GM21576 (cell line): ENCODE data around the gene SUSD5.

Experiments used
- ATAC-seq: cut with Tn5 transposase; IDR thresholded peaks from one replicate; pipeline ENCODE4 v1.9.1; 2021; ENCODE audit warnings: mild to moderate bottlenecking, moderate library complexity; ENCODE audit not compliant: unreplicated experiment

SUSD5 gene

DNA sequence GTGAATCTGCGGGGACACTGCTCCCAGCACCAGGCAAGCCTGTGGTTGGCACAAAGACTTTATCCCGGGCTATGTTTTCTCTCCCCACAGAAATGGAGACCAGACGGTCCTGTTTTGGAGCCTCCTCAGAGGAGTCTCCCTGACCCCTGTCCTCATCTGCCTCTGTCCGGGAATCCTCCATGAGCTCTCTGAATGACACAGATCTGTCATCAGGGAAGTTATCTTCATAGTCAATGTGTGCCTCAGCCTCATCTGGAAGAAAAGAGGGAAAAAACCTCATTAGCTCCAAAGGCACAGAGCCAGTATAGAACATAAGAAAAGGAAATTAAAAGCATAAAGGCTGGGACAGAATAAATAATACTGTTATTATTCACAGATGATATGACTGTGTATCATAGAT lies 64.8 kb downstream of the SUSD5 start:
- ATAC-seq: no peak

DNA sequence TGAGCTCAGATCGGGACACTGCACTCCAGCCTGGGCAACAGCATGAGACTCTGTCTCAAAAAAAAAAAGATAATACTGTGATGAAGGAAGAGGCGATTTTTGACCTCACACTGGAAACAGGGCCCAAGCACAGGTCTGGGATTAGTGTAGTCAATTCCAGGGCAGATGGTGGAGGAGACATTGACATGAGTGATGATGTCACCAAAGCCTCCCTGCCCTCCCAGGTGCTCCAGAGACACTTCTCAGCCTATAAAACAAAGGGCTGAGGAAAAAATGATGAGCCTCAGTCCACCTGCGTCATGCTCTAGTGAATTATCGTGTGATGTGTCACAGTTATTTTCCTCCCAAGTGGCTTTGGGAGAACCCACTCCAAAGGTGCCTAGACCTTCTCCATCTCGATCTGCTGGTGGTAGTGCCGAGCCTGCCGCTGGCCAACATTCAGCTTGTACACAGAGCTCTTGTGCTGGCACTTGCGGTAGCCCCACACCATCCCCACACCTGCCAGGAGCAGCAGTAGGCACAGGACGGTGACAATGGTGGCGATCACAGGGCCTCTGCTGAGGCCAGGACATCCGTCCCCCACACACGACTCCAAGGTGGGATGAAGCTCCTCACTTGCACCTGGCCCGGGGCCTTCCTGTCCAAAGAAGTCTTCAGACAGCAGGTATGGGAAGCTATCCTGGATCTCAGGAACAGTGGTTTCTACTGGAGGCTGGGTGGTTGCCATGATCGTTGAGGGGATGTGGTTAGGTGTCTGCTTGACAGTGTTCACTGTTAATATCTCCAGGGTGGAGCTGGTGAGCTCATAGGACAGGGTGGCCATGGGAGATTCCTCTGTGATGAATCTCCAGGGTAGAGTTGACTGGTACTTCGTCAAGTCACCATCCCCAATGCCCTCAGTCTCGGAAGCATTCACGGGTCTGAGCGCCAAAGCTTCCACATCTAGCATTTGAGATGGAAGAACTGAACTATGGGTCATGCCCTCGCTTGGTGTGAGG lies 65.9 kb downstream of the SUSD5 start:
- ATAC-seq: no peak

DNA sequence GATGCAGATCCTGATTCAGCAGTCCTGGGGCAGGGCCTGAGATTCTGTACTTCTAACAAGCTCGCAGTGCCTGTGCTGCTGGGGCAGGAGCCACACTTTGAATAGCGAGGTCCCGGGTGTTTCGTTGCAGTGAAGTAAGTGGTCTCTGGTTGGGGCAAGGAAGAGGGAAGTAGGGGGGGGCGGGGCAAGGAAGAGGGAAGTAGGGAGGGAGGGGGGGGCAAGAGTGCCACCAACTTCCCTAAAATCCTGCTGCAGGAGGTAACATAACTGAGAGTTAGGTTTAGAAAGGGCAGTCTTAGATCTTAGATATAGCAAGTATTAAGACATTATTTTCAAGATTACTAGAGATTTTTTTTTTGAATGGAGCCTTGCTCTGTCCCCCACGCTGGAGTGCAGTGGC lies 69.3 kb downstream of the SUSD5 start:
- ATAC-seq: no peak

DNA sequence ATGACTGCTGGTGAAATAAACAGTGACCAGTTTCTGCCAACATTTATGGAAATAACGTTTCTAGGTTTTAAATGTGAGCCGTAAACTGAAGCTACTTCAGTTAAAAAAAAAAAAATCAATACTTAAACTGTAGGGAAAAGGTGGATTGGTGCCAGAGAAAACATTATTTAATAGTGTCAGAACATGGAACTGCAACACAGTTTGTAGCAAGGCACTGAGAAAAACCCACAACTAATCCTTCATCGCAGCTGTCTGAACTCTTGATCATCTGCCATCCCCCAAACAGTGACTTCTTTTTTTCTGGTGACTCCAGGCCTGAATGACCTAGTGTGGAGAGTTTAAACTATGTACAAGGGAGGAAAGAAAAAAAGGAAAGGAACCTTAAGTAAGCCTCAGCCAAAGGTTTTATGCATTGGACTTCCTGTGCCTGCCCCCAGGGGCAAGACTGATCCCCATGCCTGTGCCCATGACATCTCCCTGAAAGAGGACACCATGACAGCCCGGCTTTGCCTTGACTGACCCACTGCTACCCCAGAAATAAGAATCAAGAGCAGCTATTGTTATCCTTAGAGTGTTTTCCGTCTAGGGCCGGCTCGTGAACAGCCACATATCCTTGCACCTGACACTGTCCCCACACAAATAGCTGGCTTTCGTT lies 71.7 kb downstream of the SUSD5 start:
- no peak for ATAC-seq

DNA sequence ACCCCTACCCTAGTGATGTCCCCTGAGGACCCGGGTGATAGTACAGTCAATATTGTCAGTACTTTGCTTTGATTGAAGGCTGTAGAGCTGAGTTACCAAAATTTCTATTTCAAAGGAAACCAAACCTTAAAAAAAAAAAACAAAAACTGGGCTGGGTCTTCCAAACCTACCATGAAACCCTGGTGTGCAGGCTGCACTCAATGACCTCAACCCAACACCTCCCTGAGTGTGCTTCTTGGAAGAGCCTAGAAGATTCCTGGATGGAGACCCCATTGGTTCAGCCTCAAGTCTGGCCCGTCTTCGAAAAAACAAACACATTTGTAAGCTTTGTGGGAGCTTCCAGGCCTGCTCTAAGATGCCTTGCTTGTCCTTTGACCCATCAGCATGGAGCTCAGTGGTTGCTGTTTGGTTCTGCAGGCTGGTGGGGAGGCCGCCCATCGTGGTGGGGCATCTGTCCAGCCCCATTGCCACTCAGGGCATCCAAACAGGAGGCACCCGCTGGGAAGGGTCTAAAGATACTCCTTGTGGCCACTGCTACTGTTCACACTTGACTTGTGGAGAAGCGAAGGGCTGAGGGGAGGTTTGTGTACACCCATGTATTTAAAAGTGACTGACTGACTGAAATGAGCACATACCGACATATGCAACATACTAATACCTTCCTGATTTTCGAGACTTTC lies 72.6 kb downstream of the SUSD5 start:
- ATAC-seq: no peak

DNA sequence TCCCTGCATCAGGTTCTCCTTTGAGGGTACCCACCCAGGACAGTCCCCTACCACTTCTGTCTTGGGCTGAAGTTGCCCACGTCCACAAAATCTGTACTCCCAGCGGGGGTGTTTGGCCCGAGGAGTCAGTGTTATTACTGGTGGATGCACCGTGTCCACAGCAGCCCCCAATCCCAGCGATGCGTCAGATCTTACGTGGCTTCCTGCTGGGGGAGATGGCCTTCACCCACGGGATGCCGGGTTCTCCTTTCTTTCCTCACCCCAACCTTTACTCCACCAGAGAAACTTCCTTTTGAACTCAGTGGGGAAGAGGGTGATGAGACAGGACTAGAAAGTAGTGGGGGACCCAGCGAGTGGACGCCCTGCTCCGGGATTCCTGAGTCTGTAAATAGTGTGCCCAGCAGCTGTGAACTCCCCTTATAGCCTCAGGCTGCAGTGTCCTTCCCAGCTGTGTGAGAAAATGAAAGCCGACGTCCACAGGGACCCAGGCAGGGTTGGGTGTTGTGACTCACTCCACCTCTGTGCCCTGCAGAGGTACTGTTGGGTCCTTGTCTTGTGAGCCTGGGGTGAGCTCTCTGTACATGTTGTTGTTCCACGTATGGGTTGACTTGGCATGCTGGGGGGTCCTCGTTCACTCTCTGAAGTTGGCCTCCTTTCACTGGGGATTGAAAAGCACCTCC lies 73.2 kb downstream of the SUSD5 start:
- no peak for ATAC-seq

DNA sequence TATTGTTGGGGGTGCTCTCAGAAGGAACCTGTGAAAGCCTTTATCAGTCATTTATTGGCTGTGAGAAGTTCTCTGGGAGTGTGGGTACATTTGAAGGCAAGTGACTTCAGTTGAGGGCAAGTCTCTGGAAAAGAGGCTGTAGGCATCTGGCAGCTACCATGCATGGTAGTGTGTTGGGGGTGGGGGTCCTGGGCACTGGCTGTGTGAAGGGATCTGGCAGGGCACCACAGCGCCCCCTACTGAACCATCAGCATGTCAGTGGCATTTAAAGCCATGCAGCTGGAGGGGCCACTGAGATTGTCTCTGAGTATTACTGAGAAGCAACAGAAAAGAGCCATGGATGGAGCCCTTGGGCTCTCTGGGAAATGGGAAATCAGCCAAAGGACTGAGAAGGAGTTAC lies 74.2 kb downstream of the SUSD5 start:
- ATAC-seq: no peak

DNA sequence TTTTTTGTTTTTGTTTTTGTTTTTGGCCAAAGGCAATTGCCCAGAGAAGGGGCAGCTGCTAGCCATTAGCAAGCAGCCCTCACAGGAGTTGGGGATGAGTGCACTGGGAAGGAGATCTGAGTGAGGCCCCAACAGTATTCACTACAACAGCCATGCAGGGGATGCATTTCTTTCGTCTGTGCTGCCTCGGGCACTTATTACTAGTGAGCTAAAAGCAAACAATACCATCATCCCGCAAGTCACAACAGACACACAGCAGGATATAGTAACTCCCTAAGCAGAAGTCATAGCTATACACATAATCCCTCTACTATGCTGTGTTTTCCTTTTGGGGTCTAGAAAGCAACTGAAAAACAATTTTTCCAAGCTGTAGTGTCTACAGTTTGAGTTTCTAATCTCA lies 77.6 kb downstream of the SUSD5 start:
- ATAC-seq: no peak

DNA sequence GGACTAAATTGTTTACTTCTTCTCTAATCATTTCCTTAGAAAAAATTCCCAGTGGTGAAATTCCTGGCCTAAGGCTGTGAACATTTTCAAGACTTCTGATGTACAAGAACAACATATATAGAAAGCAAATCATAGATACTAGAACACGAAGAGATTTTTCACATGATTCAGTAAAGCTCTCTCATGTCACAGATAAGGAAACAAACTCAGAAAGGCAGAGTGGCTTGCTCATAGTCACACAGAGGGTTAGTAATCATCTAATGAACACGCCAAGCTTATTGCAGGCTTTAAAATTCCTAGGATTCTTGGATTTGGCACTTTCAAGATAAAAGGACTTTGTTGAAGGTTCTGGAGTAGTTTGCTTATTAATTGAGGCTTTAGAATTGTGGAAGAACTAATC lies 78.6 kb downstream of the SUSD5 start:
- no peak for ATAC-seq

DNA sequence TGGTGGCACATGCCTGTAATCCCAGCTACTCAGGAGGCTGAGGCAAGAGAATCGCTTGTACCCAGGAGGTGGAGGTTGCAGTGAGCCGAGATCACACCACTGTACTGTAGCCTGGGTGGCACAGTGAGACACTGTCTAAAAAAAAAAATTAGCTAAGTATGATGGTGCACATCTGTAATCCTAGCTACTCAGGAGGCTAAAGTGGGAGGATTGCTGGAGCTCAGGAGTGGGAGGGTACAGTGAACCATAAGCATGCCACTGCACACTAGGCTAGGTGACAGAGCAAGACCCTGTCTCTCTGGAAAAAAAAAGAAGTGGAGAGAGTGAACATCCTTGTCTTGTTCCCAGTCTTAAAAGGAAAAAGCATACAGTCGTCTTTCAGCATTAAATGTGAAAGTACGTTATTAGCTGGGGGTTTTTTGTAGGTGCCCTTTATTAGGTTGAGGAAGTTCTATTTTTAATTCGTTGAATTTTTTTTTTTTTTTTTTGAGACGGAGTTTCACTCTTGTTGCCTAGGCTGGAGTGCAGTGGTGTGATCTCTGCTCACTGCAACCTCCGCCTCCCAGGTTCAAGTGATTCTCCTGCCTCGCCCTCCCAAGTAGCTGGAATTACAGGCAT lies 79.5 kb downstream of the SUSD5 start:
- peak; percentile 68 for ATAC-seq

DNA sequence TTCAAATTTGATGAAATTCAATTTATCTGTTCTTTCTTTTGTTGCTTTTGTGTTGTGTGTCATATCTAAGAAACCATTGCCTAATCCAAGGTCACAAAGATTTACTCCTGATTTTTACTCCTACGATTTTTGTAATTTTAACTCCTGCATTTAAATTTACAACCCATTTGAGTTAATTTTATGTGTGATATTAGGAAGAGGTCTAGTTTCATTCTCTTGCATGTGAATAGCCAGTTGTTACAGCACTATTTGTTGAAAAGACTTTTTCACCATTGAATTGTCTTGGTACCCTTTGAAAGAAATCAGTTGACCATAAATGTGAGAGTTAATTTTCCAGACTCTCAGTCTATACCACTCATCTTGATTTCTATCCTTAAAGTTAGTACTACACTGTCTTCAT lies 80.9 kb downstream of the SUSD5 start:
- ATAC-seq: no peak

DNA sequence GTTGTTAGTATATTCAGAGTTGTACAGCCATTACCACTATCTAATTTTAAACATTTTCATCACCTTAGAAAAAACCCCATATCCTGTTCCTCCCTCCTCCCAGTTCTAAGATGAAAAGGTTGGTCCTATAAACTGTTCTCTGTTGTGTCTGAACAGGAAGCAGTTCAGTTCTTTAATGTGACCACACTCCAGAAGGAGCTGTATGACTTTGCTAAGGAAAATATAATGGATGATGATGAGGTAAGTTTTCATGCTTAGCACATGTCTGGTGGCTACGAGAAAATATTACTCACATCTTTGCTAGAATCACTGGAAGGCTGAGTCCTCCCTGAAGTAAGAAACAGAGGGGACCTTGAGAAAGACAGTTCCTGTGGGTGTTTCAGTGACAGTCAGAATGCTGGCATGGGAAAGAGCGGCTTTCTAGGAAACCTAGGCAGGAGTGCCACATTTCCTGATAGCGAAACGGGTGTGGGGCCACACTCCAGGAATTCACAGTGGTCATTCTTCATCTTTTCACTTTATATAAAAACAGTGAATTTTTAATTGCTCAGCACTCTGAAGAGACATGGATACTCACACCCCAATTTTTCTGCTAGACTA lies 84.5 kb downstream of the SUSD5 start:
- no peak for ATAC-seq

DNA sequence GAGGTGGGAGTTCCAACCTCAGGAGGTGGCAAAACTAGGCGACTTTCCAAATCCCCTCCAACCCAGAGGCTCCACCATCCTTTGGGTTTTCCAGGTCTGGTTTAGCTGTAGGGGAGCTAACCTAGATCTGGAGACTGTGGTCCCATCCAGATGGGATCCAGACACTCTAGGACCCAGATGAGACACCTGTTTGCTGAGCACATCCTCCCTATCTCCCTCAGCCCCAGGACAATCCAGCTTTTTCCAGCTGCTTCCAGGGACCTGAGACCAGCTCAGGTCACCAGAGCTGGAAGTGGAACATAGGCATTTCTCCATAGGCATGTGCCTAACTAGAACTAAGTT lies 86.6 kb downstream of the SUSD5 start:
- peak; percentile 22 for ATAC-seq

DNA sequence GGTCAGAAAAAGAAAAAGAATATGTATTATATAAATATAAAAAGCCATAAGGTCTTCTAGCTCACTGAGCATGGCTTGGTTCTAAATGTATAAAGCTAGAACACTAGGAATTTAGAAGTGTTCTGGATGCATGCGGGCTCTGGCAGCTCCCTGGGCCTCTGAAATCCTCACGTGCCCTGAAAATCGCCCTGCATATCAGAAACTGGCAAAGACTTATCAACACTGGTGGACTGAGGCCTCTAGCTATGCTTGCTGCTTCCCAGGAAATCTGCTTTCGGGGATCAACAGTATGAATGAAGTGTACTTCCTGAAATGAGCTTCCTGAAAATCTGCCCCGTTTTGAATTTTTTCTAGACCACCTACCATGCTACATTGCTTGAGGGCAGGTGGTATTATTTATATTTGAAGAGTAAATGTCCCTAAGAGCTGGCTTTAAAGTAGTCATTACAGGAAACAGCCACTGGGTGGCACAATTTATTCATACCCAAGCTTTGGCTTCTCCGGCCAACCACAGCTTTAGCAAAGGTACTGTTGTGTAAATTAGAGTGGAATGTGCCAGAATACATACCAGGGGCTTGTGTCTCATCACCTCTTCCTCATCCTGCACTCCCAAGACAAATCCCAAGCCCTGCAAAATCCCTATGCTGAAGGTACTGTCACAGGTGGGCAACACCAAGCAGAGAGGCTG lies 87.1 kb downstream of the SUSD5 start:
- peak; percentile 73 for ATAC-seq

DNA sequence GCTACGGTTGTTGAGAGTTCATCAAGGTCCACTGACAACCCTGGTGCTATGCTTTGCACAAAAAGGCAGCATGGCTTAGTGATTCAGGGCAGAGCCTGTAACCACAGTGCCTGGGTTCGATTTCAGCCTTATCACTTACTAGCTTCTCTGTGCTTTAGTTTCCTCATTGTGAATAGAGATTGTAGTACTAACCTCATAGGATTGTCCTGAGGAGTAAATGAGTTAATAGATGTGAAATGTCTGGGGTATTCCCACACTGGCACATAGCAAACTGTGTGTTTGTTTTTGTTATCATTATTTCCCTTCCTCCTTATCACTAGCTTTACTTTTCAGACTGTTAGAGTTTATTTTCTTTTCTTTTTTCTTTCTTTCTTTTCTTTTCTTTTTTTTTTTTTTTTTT lies 88.5 kb downstream of the SUSD5 start:
- no peak for ATAC-seq

DNA sequence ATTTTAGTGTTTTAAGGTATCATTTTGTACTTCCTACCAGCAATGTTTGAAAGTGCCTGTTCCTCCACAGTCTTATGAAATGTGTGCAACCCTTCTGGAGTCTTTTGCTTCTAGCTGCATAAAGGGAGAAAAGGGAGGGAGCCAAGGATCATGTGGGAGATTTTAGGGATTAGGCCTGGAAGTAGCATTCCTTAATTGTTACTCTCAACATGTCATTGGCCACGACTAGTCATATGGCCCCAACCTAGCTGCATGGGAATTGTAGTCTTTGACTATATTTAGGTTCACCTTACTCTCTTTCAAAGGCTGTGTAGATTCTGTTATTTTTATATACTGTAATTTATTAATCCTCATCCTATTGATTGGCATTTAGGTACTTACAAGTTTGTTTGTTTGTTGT lies 89.9 kb downstream of the SUSD5 start:
- ATAC-seq: no peak

DNA sequence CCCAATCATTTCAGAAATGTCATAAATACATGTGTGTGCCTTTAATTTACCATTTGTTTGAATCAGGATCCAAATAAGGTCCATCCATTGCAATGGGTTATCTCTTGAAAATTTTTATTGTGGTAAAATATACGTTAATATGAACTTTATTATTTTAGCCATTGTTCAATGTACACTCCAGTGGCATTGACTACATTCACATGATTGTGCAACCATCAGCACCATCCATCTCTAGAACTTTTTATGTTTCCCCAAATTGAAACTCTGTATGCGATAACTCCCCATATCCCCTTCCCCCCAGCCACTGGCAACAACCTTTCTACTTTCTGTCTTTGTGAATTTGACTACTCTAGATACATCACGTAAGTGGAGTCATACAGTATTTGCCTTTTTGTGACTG lies 92.8 kb downstream of the SUSD5 start:
- ATAC-seq: no peak

DNA sequence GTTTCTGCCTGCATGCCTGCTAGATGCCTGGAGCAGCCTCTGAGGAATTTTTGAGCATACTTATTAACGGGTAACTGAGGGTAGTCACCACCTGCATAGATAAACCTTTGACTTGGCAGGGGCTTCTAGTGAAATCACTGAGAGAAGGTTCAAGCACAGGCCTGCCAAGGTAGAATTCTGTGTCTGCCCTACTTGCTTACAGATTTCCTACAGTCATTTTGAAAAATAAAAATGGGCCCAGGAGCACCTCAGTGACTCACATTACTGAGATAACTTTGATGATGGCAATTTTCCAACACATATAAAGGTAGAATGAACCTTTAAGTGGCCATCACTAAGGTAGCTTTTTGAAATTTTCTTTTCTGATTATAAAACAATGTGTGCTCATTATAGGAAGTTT lies 94.0 kb downstream of the SUSD5 start:
- no peak for ATAC-seq

DNA sequence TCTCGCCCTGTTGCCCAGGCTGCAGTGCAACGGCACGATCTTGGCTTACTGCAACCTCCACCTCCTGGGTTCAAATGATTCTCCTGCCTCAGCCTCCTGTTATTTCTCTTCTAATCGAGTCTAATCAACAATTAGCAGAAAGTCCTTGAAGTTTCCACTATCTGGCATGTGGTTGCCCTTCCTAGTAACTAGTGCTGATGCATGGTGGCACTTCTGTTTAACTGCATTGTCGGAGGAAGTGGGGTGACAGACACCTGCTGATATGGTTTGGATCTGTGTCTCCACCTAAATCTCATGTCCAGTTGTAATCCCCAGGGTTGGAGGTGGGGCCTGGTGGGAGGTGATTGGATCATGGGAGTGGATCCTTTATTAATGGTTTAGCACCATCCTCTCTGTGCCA lies 95.6 kb downstream of the SUSD5 start:
- ATAC-seq: no peak

DNA sequence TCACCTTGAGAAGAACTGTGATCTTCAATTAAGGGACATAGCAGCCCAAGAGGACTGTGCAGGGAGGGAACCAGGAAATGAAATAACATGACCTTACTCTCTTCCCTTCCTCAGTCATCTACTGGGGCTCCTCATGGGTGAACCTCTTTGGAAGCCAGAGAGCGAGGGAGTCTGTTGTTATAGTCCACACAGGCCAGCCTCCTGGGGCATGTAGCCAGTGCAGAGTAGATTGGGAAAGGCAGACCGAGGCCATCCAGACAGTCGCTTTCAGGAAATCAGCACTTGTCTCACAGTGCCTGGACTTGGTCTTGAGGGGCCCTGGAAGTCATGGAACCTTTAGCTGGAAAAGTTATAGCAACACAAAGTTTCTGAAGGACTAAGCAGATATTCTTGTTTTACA lies 98.7 kb downstream of the SUSD5 start:
- no peak for ATAC-seq
